Ovary (tissue), 9 donors: ENCODE data around the gene UBN2. TPM values are rescaled to one million over a fixed set of nuclear protein-coding genes. Genes with fewer than 3 reads are reported as not detected.

Experiments
- DNase-seq, 5 donors: peaks; one replicate each; pipeline ENCODE4 v3.0.0-alpha.2; 2019 to 2020
- H3K27ac ChIP-seq, 2 donors: fragments of 200-600 bp; one replicate each; pipeline versions ENCODE4 v1.5.1 to v1.8.0; 2019 to 2022
- H3K27me3 ChIP-seq: fragments of 200-600 bp; one replicate; pipeline ENCODE4 v1.8.0; 2022
- H3K36me3 ChIP-seq: fragments of 200-600 bp; sonication (generic); one replicate; pipeline ENCODE4 v1.5.1; 2019
- H3K4me1 ChIP-seq: one replicate; pipeline ENCODE4 v1.8.1; 2013; ENCODE audit warnings: mild to moderate bottlenecking, moderate library complexity; ENCODE audit not compliant: insufficient read depth
- H3K4me3 ChIP-seq: fragments of 200-600 bp; sonication (generic); one replicate; pipeline ENCODE4 v1.5.1; 2017
- H3K9me3 ChIP-seq, 2 donors: fragments of 200-600 bp in 1 of 2; sonication (generic) in 1 of 2; one replicate each; pipeline versions ENCODE4 v1.5.1 to v1.8.1; 2013 to 2019; ENCODE audit warnings: mild to moderate bottlenecking in 1 of 2, moderate library complexity in 1 of 2
- CTCF ChIP-seq, 3 donors: fragments of 450-650 bp in 2 of 3; fragments of 200-600 bp in 1 of 3; IDR thresholded peaks; one replicate each; pipeline versions ENCODE4 v1.5.1 to v1.8.0; 2016 to 2022; ENCODE audit warnings: antibody characterized with exemption in 3 of 3, mild to moderate bottlenecking in 1 of 3
- EP300 ChIP-seq: sonication (generic); formaldehyde crosslinking; IDR thresholded peaks from one replicate; pipeline ENCODE4 v1.6.1; 2017; ENCODE audit warnings: antibody characterized with exemption
- POLR2A ChIP-seq: fragments of 450-650 bp; IDR thresholded peaks from one replicate; pipeline ENCODE4 v1.6.1; 2017; ENCODE audit warnings: antibody characterized with exemption, mild to moderate bottlenecking, moderate library complexity
- whole genome bisulfite sequencing, 3 donors: extraction: QIAGEN DNeasy Blood & Tissue Kit in 1 of 3; methylation state at CpG; one replicate each; pipeline versions ENCODE4 v1.1.5 to v1.1.7; 2013 to 2017; 5-methylcytosine and 5-hydroxymethylcytosine counted together
- intact Hi-C, 4 donors: fragments of 100-400 bp; cut with DNase I; formaldehyde crosslinking; loops; one replicate each; pipeline versions ENCODE4 v1.11.0 to v1.15.1; 2022 to 2023
- polyA plus RNA-seq, 2 donors: library from polyadenylated mRNA; stranded (reverse); fragments of 200-250 nt in 1 of 2; fragments of 350-450 nt in 1 of 2; fragmentation: Illumina TruSeq in 1 of 2; extraction: RNeasy Lipid Tissue Mini Kit (QIAGEN cat#74804) in 1 of 2; gene quantifications; one replicate each; pipeline ENCODE4 v1.2.3, GENCODE V29; 2013 to 2014
- total RNA-seq, 7 donors: library from RNA; depleted of rRNA in 2 of 7; stranded (reverse); fragments of >200 nt in 2 of 7; fragmentation: NEBNext Ultra II Directional in 3 of 7; extraction: Animal tissue kit (Norgen Biotek cat#: 25700) in 3 of 7; gene quantifications; one replicate each; pipeline versions ENCODE4 v1.1.0 to v1.2.4, GENCODE V29; 2016 to 2023
- donor health status: DM: no; HTN: no; CAD: no; lungs with moderate emphysema.
- donor health status: DM: no; HTN: no; CAD: no.
- donor health status: Bipolar disorder and iron deficiency.
- donor health status: DM: yes; HTN: yes; CAD: no.
- donor health status: DM: no; HTN: no; CAD: no.
- donor health status: DM: yes; HTN: yes; CAD: no.

UBN2 gene
- total and polyA plus RNA-seq, 9 donors: 3.3 to 28.8 (median 17.5) TPM

GRCh38 chr7:139293534-139293933 is 62.5 kb downstream of the UBN2 start:
- intact Hi-C loops: no loop called here

GRCh38 chr7:139294241-139294640 is 63.2 kb downstream of the UBN2 start:
- H3K27me3 ChIP-seq: no peaks in the 10 kb centered on the region
- TF ChIP-seq EP300 (no peak), POLR2A (no peak), CTCF (IDR thresholded peaks at IDR 0.05) (no peak)
- H3K4me1 ChIP-seq: no peaks in the 10 kb centered on the region
- no peaks in the 10 kb centered on the region for H3K9me3 ChIP-seq
- no peaks in the 10 kb centered on the region for H3K36me3 ChIP-seq
- intact Hi-C loops: no loop called here
- no peak overlapping the region for H3K27ac ChIP-seq
- no peak overlapping the region for H3K4me3 ChIP-seq
- no peak for DNase-seq
- WGBS, 3 donors: 92 to 98% (median 95%) methylated on average over 4 of the region's 4 CpGs

More at GRCh38 chr7:139293534-139293933, 62.5 kb downstream of the UBN2 start:
- TF ChIP-seq POLR2A: no peak
- no peak for TF ChIP-seq EP300
- no peak for TF ChIP-seq CTCF (IDR thresholded peaks at IDR 0.05)
- Histone ChIP-seq H3K36me3 (no peaks in the 10 kb centered on the region), H3K4me3 (no peak overlapping the region), H3K27me3 (no peaks in the 10 kb centered on the region), H3K4me1 (no peaks in the 10 kb centered on the region), H3K9me3 (no peaks in the 10 kb centered on the region), H3K27ac (no peak overlapping the region)
- WGBS, 3 donors: 90 to 95% (median 93%) methylated on average over 2 of the region's 2 CpGs
- DNase-seq: no peak

GRCh38 chr7:139294951-139295575 is 64.0 kb downstream of the UBN2 start:
- Histone ChIP-seq H3K27me3 (no peaks in the 10 kb centered on the region), H3K4me3 (no peak overlapping the region), H3K27ac (no peak overlapping the region), H3K9me3 (no peaks in the 10 kb centered on the region), H3K36me3 (no peaks in the 10 kb centered on the region), H3K4me1 (no peaks in the 10 kb centered on the region)
- no peak for DNase-seq
- intact Hi-C loops: no loop called here
- no peak for TF ChIP-seq EP300
- TF ChIP-seq CTCF (IDR thresholded peaks at IDR 0.05): no peak
- no peak for TF ChIP-seq POLR2A
- WGBS, 3 donors: 94 to 95% (median 95%) methylated on average over 6 of the region's 6 CpGs

GRCh38 chr7:139297795-139298194 is 66.8 kb downstream of the UBN2 start:
- Histone ChIP-seq H3K27me3 (no peaks in the 10 kb centered on the region), H3K36me3 (no peaks in the 10 kb centered on the region), H3K9me3 (no peaks in the 10 kb centered on the region), H3K4me3 (no peak overlapping the region), H3K27ac (no peak overlapping the region), H3K4me1 (no peaks in the 10 kb centered on the region)
- no peak for TF ChIP-seq POLR2A
- no peak for TF ChIP-seq EP300
- no peak for TF ChIP-seq CTCF (IDR thresholded peaks at IDR 0.05)
- no peak for DNase-seq
- intact Hi-C loops: no loop called here
- WGBS, 3 donors: 26 to 52% (median 30%) methylated on average over 6 of the region's 6 CpGs
